HepG2 (cell line): Measurements from ENCODE around the gene AMZ1. TPM values are rescaled to one million over a fixed set of nuclear protein-coding genes. Genes with fewer than 3 reads are reported as not detected.

Experiments
- ARHGAP35 ChIP-seq: sonication (generic); formaldehyde crosslinking; IDR thresholded peaks from 2 replicates; pipeline ENCODE4 v1.9.0; 2022; ENCODE audit warnings: mild to moderate bottlenecking, inconsistent platforms, moderate library complexity, missing genetic modification reagents, borderline replicate concordance
- CHD2 ChIP-seq: IDR thresholded peaks from 2 replicates; pipeline ENCODE4 v1.6.1; 2011; ENCODE audit warnings: low read depth, low read length, improper control_type of control experiment
- FOXP1 ChIP-seq, 2 experiments: fragments of 450-650 bp in 1 of 2; IDR thresholded peaks; 2 replicates each; pipeline ENCODE4 v1.6.1; 2017 to 2018; ENCODE audit warnings: antibody characterized with exemption in 1 of 2
- HNRNPUL1 ChIP-seq: fragments of 200-400 bp; formaldehyde crosslinking; IDR thresholded peaks from 2 replicates; pipeline ENCODE4 v1.6.1; 2017; ENCODE audit warnings: low read depth, mild to moderate bottlenecking, low read length, moderate library complexity
- HOMEZ ChIP-seq: IDR thresholded peaks from 2 replicates; pipeline ENCODE4 v1.6.1; 2016; ENCODE audit warnings: low read depth
- KLF11 ChIP-seq: IDR thresholded peaks from 2 replicates; pipeline ENCODE4 v1.6.1; 2016; ENCODE audit warnings: missing compliant biosample characterization
- KLF6 ChIP-seq: IDR thresholded peaks from 2 replicates; pipeline ENCODE4 v1.8.0; 2016; ENCODE audit warnings: missing biosample characterization, missing genetic modification reagents
- NFE2L1 ChIP-seq: sonication (generic); formaldehyde crosslinking; IDR thresholded peaks from 2 replicates; pipeline ENCODE4 v1.4.0; 2020; ENCODE audit warnings: missing genetic modification reagents, mild to moderate bottlenecking, borderline replicate concordance
- PCBP2 ChIP-seq: fragments of 200-400 bp; formaldehyde crosslinking; optimal IDR thresholded peaks from 2 replicates; pipeline ENCODE3; 2018; ENCODE audit warnings: low read length, low read depth; ENCODE audit not compliant: poor library complexity, severe bottlenecking
- TBX2 ChIP-seq: sonication (generic); formaldehyde crosslinking; IDR thresholded peaks from 2 replicates; pipeline ENCODE4 v1.5.0; 2020; ENCODE audit warnings: missing genetic modification reagents, mild to moderate bottlenecking, borderline replicate concordance
- TFDP2 ChIP-seq: sonication (generic); formaldehyde crosslinking; IDR thresholded peaks from 2 replicates; pipeline ENCODE4 v1.4.0; 2020; ENCODE audit warnings: missing genetic modification reagents
- ZBTB1 ChIP-seq: sonication (generic); formaldehyde crosslinking; IDR thresholded peaks from 2 replicates; pipeline ENCODE4 v1.4.0; 2020; ENCODE audit warnings: missing genetic modification reagents, borderline replicate concordance
- ZNF281 ChIP-seq: sonication (generic); formaldehyde crosslinking; IDR thresholded peaks from 2 replicates; pipeline ENCODE4 v1.4.0; 2020; ENCODE audit warnings: missing genetic modification reagents, borderline replicate concordance
- ZNF326 ChIP-seq: sonication (generic); formaldehyde crosslinking; IDR thresholded peaks from 2 replicates; pipeline ENCODE4 v1.4.0; 2020; ENCODE audit warnings: missing genetic modification reagents, borderline replicate concordance
- ZNF550 ChIP-seq: sonication (generic); formaldehyde crosslinking; IDR thresholded peaks from 2 replicates; pipeline ENCODE4 v1.4.0; 2020; ENCODE audit warnings: mild to moderate bottlenecking, missing genetic modification reagents, borderline replicate concordance
- ZNF652 ChIP-seq: IDR thresholded peaks from 2 replicates; pipeline ENCODE4 v1.6.1; 2016; ENCODE audit warnings: low read depth, borderline replicate concordance
- ZNF746 ChIP-seq: sonication (generic); formaldehyde crosslinking; IDR thresholded peaks from 2 replicates; pipeline ENCODE4 v1.8.0; 2022; ENCODE audit warnings: mild to moderate bottlenecking, missing genetic modification reagents
- ZSCAN21 ChIP-seq: sonication (generic); formaldehyde crosslinking; IDR thresholded peaks from 2 replicates; pipeline ENCODE4 v1.8.0; 2022; ENCODE audit warnings: mild to moderate bottlenecking, missing genetic modification reagents, moderate library complexity, borderline replicate concordance
- polyA plus RNA-seq, 8 experiments: library from polyadenylated mRNA; depleted of rRNA in 3 of 8; stranded (reverse) in 7 of 8; unstranded in 1 of 8; fragments of >200 nt; fragmentation: Illumina TruSeq in 4 of 8; extraction: Trizol in 4 of 8; gene quantifications; 2 replicates each; pipeline versions ENCODE4 v1.2.1 to v1.2.3, GENCODE V29; 2011 to 2016; ENCODE audit warnings: low read depth in 4 of 8, missing spikeins in 1 of 8, mixed read lengths in 1 of 8; ENCODE audit not compliant: insufficient read depth in 1 of 8
- total RNA-seq, 5 experiments: library from RNA; depleted of rRNA; stranded (reverse); fragments of >200 nt; fragmentation: Illumina TruSeq; extraction: Trizol; gene quantifications; 2 replicates each; pipeline ENCODE4 v1.2.3, GENCODE V29; 2016; ENCODE audit warnings: low read depth in 1 of 5
- TF ChIP-seq, protein P1 (sequence below): sonication (generic); formaldehyde crosslinking; IDR thresholded peaks from 2 replicates; pipeline ENCODE4 v1.4.0; 2020; ENCODE audit warnings: mild to moderate bottlenecking, missing genetic modification reagents
- TF ChIP-seq, protein P2 (sequence below): sonication (generic); formaldehyde crosslinking; IDR thresholded peaks from 2 replicates; pipeline ENCODE4 v1.4.0; 2020; ENCODE audit warnings: mild to moderate bottlenecking, missing genetic modification reagents

Gene AMZ1
- total and polyA plus RNA-seq, 2 of the 13 experiments (the other 11 are each of a cell fraction or from before 2014, with no cell fraction given), result 0.03 TPM; not detected in 1

DNA sequence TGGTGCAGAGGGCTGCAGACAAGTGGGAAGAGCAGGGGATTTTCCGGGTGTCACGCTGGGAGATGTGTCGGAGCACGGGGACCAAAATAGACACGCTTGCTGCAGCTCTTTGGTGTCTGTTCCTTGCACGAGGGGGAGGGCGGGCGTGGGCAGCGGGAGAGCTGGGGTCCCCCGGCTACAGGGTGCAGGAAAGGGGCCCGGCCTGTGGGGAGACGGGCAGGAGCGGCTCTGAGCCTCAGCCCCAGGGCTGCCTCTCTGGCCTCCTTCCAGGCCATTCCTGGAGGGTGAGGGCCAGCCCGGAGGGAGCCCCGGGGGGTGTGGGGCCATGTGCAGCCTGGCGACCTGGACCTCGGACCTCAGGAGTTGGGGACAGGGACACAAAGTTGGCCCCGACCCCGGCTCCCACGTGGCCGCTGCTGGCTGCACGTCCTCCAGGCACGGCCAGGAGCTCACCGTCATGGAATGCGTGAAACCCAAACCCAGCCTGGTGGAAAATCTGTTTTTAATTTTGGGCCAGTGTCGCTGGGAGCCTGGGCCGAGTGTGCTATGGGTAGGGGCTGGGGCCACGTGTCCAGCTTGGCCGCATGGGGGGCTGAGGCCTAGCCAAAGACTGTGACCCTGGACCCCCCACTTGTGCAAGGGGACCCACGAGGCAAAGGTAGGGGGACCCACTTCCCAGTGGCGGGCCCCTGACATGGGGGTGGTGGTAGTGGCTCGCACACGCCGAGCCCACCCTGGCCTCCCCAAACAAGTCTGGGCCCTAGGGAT, 49.6 kb upstream of the AMZ1 start (continued):
- TF ChIP-seq KLF6 (CRISPR knock-in tag) (peak; percentile 70; the same call in 1 of the 2 replicates), CHD2 (no peak), PCBP2 (no peak), KLF11 (0 out of 2 replicates have a peak, but pooled peaks have one; percentile 40), HNRNPUL1 (no peak), ZNF281 (peak; percentile 75), NFE2L1 (CRISPR knock-in tag) (no peak), ZNF550 (CRISPR knock-in tag) (no peak), ZNF652 (CRISPR knock-in tag) (no peak), TFDP2 (CRISPR knock-in tag) (peak; percentile 84), ZNF326 (no peak), TBX2 (CRISPR knock-in tag) (peak; percentile 87; the same call in 1 of the 2 replicates), ZNF746 (CRISPR knock-in tag) (peak; percentile 86), ARHGAP35 (CRISPR knock-in tag) (no peak), FOXP1 (IDR thresholded peaks at IDR 0.05) (no peak), FOXP1 (CRISPR knock-in tag; IDR thresholded peaks at IDR 0.05) (no peak), HOMEZ (peak; percentile 63; the same call in 1 of the 2 replicates), ZBTB1 (CRISPR knock-in tag) (no peak), ZSCAN21 (CRISPR knock-in tag) (peak; percentile 78)
- TF ChIP-seq, protein P1, sequence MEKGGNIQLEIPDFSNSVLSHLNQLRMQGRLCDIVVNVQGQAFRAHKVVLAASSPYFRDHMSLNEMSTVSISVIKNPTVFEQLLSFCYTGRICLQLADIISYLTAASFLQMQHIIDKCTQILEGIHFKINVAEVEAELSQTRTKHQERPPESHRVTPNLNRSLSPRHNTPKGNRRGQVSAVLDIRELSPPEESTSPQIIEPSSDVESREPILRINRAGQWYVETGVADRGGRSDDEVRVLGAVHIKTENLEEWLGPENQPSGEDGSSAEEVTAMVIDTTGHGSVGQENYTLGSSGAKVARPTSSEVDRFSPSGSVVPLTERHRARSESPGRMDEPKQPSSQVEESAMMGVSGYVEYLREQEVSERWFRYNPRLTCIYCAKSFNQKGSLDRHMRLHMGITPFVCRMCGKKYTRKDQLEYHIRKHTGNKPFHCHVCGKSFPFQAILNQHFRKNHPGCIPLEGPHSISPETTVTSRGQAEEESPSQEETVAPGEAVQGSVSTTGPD (CRISPR knock-in tag), result peak; percentile 64; the same call in 1 of the 2 replicates
- TF ChIP-seq, protein P2, sequence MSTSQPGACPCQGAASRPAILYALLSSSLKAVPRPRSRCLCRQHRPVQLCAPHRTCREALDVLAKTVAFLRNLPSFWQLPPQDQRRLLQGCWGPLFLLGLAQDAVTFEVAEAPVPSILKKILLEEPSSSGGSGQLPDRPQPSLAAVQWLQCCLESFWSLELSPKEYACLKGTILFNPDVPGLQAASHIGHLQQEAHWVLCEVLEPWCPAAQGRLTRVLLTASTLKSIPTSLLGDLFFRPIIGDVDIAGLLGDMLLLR (CRISPR knock-in tag), result peak; percentile 51; the same call in 1 of the 2 replicates
